PC-9 (cell line): Measurements from ENCODE around the gene RECQL5. TPM values are rescaled to one million over a fixed set of nuclear protein-coding genes. Genes with fewer than 3 reads are reported as not detected.

ENCODE experiments used
- BruUV-seq: library from RNA; stranded (reverse); fragments of 400-500 nt; replicated peaks from 2 replicates; lab custom pipeline; 2021; lab: Mats Ljungman, UMichigan
- CTCF ChIA-PET: fragments of 300-600 bp; sonication (Branson Sonifier 250); formaldehyde crosslinking; loops from one replicate; lab custom pipeline; 2022; ENCODE audit warnings: antibody characterized with exemption; lab: Charles Lee
- POLR2A ChIA-PET: fragments of 300-600 bp; sonication (Branson Sonifier 250); formaldehyde crosslinking; loops from one replicate; lab custom pipeline; 2022; ENCODE audit warnings: antibody characterized with exemption; ENCODE audit not compliant: unreplicated experiment; lab: Charles Lee
- DNase-seq, 2 experiments: peaks; one replicate each; pipeline versions ENCODE4 v3.0.0 to v3.0.0-alpha.2; 2015 to 2022; ENCODE audit warnings: mixed read lengths in 1 of 2
- H2AFZ ChIP-seq: fragments of 200-600 bp; sonication (generic); 2 replicates; pipeline ENCODE4 v1.8.1; 2017; ENCODE audit warnings: antibody characterized with exemption
- H3F3A ChIP-seq: fragments of 200-600 bp; sonication (generic); 2 replicates; pipeline ENCODE4 v1.8.1; 2017; ENCODE audit warnings: antibody characterized with exemption, mild to moderate bottlenecking, low read depth; ENCODE audit not compliant: insufficient read depth
- H3K27ac ChIP-seq: fragments of 200-600 bp; sonication (generic); 2 replicates; pipeline ENCODE4 v1.6.1; 2016; ENCODE audit warnings: mixed run types
- H3K27me3 ChIP-seq: fragments of 200-600 bp; sonication (generic); 2 replicates; pipeline ENCODE4 v1.6.1; 2016; ENCODE audit warnings: low read depth, mixed run types; ENCODE audit not compliant: insufficient read depth
- H3K36me3 ChIP-seq: fragments of 200-600 bp; sonication (generic); 2 replicates; pipeline ENCODE4 v1.6.1; 2016; ENCODE audit warnings: low read depth, mixed run types
- H3K4me1 ChIP-seq: fragments of 200-600 bp; sonication (generic); replicated peaks from 2 replicates; pipeline ENCODE4 v1.6.1; 2016; ENCODE audit warnings: mixed run types; ENCODE audit not compliant: insufficient read depth
- H3K4me2 ChIP-seq: fragments of 200-600 bp; sonication (generic); 2 replicates; pipeline ENCODE4 v1.6.1; 2017; ENCODE audit warnings: mixed run types
- H3K4me3 ChIP-seq: fragments of 200-600 bp; sonication (generic); 2 replicates; pipeline ENCODE4 v1.6.1; 2016; ENCODE audit warnings: mixed run types
- H3K79me2 ChIP-seq: fragments of 200-600 bp; sonication (generic); 2 replicates; pipeline ENCODE4 v1.6.1; 2017; ENCODE audit warnings: low read depth, mixed run types
- H3K9me2 ChIP-seq: fragments of 200-600 bp; sonication (generic); 2 replicates; pipeline ENCODE4 v1.8.1; 2017; ENCODE audit warnings: mild to moderate bottlenecking; ENCODE audit not compliant: insufficient read depth
- H3K9me3 ChIP-seq: fragments of 200-600 bp; sonication (generic); 2 replicates; pipeline ENCODE4 v1.8.1; 2016; ENCODE audit warnings: low read depth; ENCODE audit not compliant: insufficient read depth
- H4K20me1 ChIP-seq: fragments of 200-600 bp; sonication (generic); 2 replicates; pipeline ENCODE4 v1.8.1; 2017; ENCODE audit not compliant: insufficient read depth
- EZH2 ChIP-seq: fragments of 200-600 bp; sonication (generic); IDR thresholded peaks from 2 replicates; pipeline ENCODE4 v1.8.0; 2017; ENCODE audit warnings: antibody characterized with exemption, low read depth
- intact Hi-C: fragments of 100-400 bp; cut with micrococcal nuclease; formaldehyde crosslinking; loops from one replicate; pipeline ENCODE4 v1.10.0; 2022; ENCODE audit not compliant: unreplicated experiment
- total RNA-seq: library from RNA; stranded (reverse); gene quantifications from 2 replicates; pipeline ENCODE4 v1.2.3, GENCODE V29; 2021
- TF ChIP-seq, protein P1 (sequence below): fragments of 200-600 bp; sonication (generic); conservative IDR thresholded peaks from 2 replicates; pipeline ENCODE4 v1.6.1; 2017; ENCODE audit warnings: mixed run types, antibody characterized with exemption, mild to moderate bottlenecking, moderate library complexity

Gene RECQL5
- total RNA-seq, 1 experiment from 2014 or later = 41.0 TPM

DNA sequence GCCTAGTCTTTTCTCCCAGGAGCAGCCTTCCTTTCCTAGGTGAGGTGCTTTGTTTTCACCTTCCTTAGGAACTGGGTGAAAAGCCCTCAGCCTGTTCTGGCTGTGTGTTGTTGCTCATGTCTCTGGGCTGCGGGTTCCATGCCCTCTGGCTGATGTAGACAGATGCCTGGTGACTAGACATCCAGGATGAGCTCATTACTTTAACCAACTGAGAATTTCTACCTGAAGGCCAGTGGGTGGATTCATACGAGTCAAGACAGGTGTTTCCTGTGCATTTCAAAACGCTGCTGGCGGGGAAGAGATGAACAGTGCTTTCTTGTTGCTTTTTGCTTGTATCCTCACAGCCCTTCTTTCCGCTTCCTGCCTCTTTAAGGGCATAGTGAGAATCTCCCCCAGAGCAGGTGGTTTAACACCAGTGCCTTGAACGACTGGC lies 22.5 kb upstream of the RECQL5 start:
- no TSS peak for BruUV-seq
- H3K27ac ChIP-seq = peak overlapping the region; percentile 84
- intact Hi-C loops = no loop called here
- peak overlapping the region; percentile 71 for H3K4me2 ChIP-seq
- no peaks in the 10 kb centered on the region for H4K20me1 ChIP-seq
- TF ChIP-seq, protein P1, sequence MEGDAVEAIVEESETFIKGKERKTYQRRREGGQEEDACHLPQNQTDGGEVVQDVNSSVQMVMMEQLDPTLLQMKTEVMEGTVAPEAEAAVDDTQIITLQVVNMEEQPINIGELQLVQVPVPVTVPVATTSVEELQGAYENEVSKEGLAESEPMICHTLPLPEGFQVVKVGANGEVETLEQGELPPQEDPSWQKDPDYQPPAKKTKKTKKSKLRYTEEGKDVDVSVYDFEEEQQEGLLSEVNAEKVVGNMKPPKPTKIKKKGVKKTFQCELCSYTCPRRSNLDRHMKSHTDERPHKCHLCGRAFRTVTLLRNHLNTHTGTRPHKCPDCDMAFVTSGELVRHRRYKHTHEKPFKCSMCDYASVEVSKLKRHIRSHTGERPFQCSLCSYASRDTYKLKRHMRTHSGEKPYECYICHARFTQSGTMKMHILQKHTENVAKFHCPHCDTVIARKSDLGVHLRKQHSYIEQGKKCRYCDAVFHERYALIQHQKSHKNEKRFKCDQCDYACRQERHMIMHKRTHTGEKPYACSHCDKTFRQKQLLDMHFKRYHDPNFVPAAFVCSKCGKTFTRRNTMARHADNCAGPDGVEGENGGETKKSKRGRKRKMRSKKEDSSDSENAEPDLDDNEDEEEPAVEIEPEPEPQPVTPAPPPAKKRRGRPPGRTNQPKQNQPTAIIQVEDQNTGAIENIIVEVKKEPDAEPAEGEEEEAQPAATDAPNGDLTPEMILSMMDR = no peak
- TF ChIP-seq EZH2 = no peak
- peaks cover 40% of the 10 kb centered on the region for H3F3A ChIP-seq
- ChIA-PET CTCF (interaction anchor here (1.3 kb wide), 1 partner anchor 88 kb away, joined by 3 read pairs; no protein-coding TSS in a partner anchor), POLR2A (interaction anchor here (0.5 to 1.2 kb wide), 8 partner anchors 8 to 1571 kb away, joined by 3 to 18 read pairs (median 3); no protein-coding TSS in a partner anchor)
- H3K79me2 ChIP-seq = peaks cover 84% of the 10 kb centered on the region
- H3K27me3 ChIP-seq = no peaks in the 10 kb centered on the region
- peaks cover 14% of the 10 kb centered on the region; the same call in 1 of the 2 replicates for H3K36me3 ChIP-seq
- no peaks in the 10 kb centered on the region for H3K9me2 ChIP-seq
- H2AFZ ChIP-seq = no peak overlapping the region
- DNase-seq = peak; percentile 57 to 96
- no peaks in the 10 kb centered on the region for H3K9me3 ChIP-seq
- H3K4me3 ChIP-seq = peak overlapping the region; percentile 28; the same call in 1 of the 2 replicates
- H3K4me1 ChIP-seq = peaks cover 64% of the 10 kb centered on the region

GRCh38 chr17:75688209-75688825 lies 21.4 kb upstream of the RECQL5 start:
- Histone ChIP-seq H3K79me2 (peaks cover 80% of the 10 kb centered on the region), H3K9me3 (no peaks in the 10 kb centered on the region), H3K27ac (peak overlapping the region; percentile 84), H3K9me2 (no peaks in the 10 kb centered on the region), H3K36me3 (peaks cover 14% of the 10 kb centered on the region; the same call in 1 of the 2 replicates), H3K4me2 (peak overlapping the region; percentile 71), H3K4me1 (peaks cover 75% of the 10 kb centered on the region), H3K27me3 (no peaks in the 10 kb centered on the region), H2AFZ (no peak overlapping the region), H3K4me3 (no peak overlapping the region), H3F3A (peaks cover 50% of the 10 kb centered on the region), H4K20me1 (no peaks in the 10 kb centered on the region)
- no peak for TF ChIP-seq EZH2
- TF ChIP-seq, protein P1 = no peak
- intact Hi-C loops = no loop called here
- DNase-seq = peak; percentile 61 to 69
- ChIA-PET POLR2A (interaction anchor here (0.6 to 1.2 kb wide), 7 partner anchors 7 to 1436 kb away, joined by 3 to 30 read pairs (median 7); no protein-coding TSS in a partner anchor), CTCF (interaction anchor here (0.6 to 1.3 kb wide), 4 partner anchors 10 to 595 kb away, joined by 3 to 10 read pairs (median 6); no protein-coding TSS in a partner anchor)
- no TSS peak for BruUV-seq

- H3K9me3 ChIP-seq = no peaks in the 10 kb centered on the region
- no peak for DNase-seq
- TF ChIP-seq, protein P1 = no peak
- TF ChIP-seq EZH2 = no peak
- ChIA-PET POLR2A (interaction anchor here (0.5 to 2.3 kb wide), 3 partner anchors 36 to 566 kb away, joined by 3 to 13 read pairs (median 8); partner anchors contain the start of genes ITGB4 and TRIM47), CTCF (interaction anchor here (0.6 kb wide), 1 partner anchor 35 kb away, joined by 3 read pairs; no protein-coding TSS in a partner anchor)
- H4K20me1 ChIP-seq = no peaks in the 10 kb centered on the region
- peaks cover 88% of the 10 kb centered on the region for H3K4me1 ChIP-seq
- 0 out of 2 replicates have a peak, but pooled peaks cover 4% of the 10 kb centered on the region for H3K36me3 ChIP-seq
- no peak overlapping the region for H2AFZ ChIP-seq
- H3K4me2 ChIP-seq = peak overlapping the region; percentile 50
- H3F3A ChIP-seq = peaks cover 60% of the 10 kb centered on the region
- H3K79me2 ChIP-seq = peaks cover 72% of the 10 kb centered on the region
- H3K9me2 ChIP-seq = no peaks in the 10 kb centered on the region
- H3K27me3 ChIP-seq = no peaks in the 10 kb centered on the region
- peak overlapping the region; percentile 76 for H3K27ac ChIP-seq
- no peak overlapping the region for H3K4me3 ChIP-seq
- intact Hi-C loops = loop anchor here (1.0 to 2.0 kb wide), 3 partner anchors 38 to 191 kb away; no protein-coding TSS in a partner anchor
- TSS peak; percentile 89 for BruUV-seq
Measured at GRCh38 chr17:75685499-75685898, 18.5 kb upstream of the RECQL5 start.
